ENCODE measurements around the gene RAP1GAP. TPM values are rescaled to one million over a fixed set of nuclear protein-coding genes. Genes with fewer than 3 reads are reported as not detected.
"Not testable (repeated sequence)": the region's sequence is repeated elsewhere in the genome, so short reads cannot be mapped to it uniquely, and the experiment has no call there.

Gene RAP1GAP
- total and polyA plus RNA-seq, 2 of the 13 experiments (the other 11 are each of a cell fraction or from before 2014, with no cell fraction given), result 11.9 to 37.5 TPM

- TF ChIP-seq, protein P1, sequence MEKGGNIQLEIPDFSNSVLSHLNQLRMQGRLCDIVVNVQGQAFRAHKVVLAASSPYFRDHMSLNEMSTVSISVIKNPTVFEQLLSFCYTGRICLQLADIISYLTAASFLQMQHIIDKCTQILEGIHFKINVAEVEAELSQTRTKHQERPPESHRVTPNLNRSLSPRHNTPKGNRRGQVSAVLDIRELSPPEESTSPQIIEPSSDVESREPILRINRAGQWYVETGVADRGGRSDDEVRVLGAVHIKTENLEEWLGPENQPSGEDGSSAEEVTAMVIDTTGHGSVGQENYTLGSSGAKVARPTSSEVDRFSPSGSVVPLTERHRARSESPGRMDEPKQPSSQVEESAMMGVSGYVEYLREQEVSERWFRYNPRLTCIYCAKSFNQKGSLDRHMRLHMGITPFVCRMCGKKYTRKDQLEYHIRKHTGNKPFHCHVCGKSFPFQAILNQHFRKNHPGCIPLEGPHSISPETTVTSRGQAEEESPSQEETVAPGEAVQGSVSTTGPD (CRISPR knock-in tag; IDR thresholded peaks at IDR 0.05), result no peak
- TF ChIP-seq MZF1 (CRISPR knock-in tag; IDR thresholded peaks at IDR 0.05; ENCODE audit: borderline replicate concordance), result no peak
- TF ChIP-seq HNRNPLL (IDR thresholded peaks at IDR 0.05; ENCODE audit: low read depth, low read length, poor library complexity, severe bottlenecking), result peak; percentile 37
- no peak for TF ChIP-seq FOXA3 (CRISPR knock-in tag; IDR thresholded peaks at IDR 0.05)
Measured at GRCh38 chr1:21567241-21568005, 101.7 kb downstream of the RAP1GAP start (continued).

- H3K36me3 ChIP-seq (replicated peaks in 1 of 2; ENCODE audit: control insufficient read depth in 1 of 2, insufficient read depth in 2 of 2, low read length in 2 of 2); H2AFZ ChIP-seq (ENCODE audit: low read length); POLR2A ChIA-PET; H3K9me3 ChIP-seq (ENCODE audit: low read length); BruUV-seq (replicated peaks); CTCF ChIA-PET (ENCODE audit: low intra/inter-chr PET ratio, low total read pairs); ATAC-seq; intact Hi-C loops (cut with micrococcal nuclease; ENCODE audit: unreplicated experiment); H3K4me2 ChIP-seq (ENCODE audit: low read depth, low read length); H3K4me3 ChIP-seq (replicated peaks in 1 of 3; ENCODE audit: insufficient read depth in 1 of 3, low read depth in 2 of 3, low read length in 3 of 3); FAIRE-seq; H4K20me1 ChIP-seq (ENCODE audit: insufficient read depth, low read length); H3K27ac ChIP-seq (ENCODE audit: extremely low read length, insufficient read depth, low read length); DNase-seq (ENCODE audit: low spot score); H3K79me2 ChIP-seq (ENCODE audit: insufficient read depth, low read length); H3K9ac ChIP-seq (ENCODE audit: insufficient read depth, low read depth, low read length): not testable (repeated sequence)
- in situ Hi-C loops (cut with HindIII; ENCODE audit: extremely low pct_ligation_motif_present, low pct_unique_long_range_greater_than_20kb), result loop anchor here (5.0 kb wide), 1 partner anchor 54 kb away; no protein-coding TSS in a partner anchor
- WGBS (ENCODE audit: low lambda C conversion rate), result 75% methylated on average over 15 of the region's 15 CpGs
- Histone ChIP-seq H3K27me3 (ENCODE audit: control insufficient read depth in 1 of 2, insufficient read depth in 2 of 2, low read length in 2 of 2) (peaks cover 8 to 73% of the 10 kb centered on the region in 2 experiments), H3K4me1 (ENCODE audit: insufficient read depth, low read length) (peaks cover 25% of the 10 kb centered on the region)
Measured at GRCh38 chr1:21566361-21566760, 102.8 kb downstream of the RAP1GAP start.

All from HepG2 (cell line).